ENCODE data around the gene LIN9. TPM values are rescaled to one million over a fixed set of nuclear protein-coding genes. Genes with fewer than 3 reads are reported as not detected.
"Not testable (repeated sequence)": the region's sequence is repeated elsewhere in the genome, so short reads cannot be mapped to it uniquely, and the experiment has no call there.

LIN9 gene
- total and polyA plus RNA-seq, 2 of the 8 experiments (the other 6 are each of a cell fraction or from before 2014, with no cell fraction given) = 5.6 to 12.6 TPM

DNA sequence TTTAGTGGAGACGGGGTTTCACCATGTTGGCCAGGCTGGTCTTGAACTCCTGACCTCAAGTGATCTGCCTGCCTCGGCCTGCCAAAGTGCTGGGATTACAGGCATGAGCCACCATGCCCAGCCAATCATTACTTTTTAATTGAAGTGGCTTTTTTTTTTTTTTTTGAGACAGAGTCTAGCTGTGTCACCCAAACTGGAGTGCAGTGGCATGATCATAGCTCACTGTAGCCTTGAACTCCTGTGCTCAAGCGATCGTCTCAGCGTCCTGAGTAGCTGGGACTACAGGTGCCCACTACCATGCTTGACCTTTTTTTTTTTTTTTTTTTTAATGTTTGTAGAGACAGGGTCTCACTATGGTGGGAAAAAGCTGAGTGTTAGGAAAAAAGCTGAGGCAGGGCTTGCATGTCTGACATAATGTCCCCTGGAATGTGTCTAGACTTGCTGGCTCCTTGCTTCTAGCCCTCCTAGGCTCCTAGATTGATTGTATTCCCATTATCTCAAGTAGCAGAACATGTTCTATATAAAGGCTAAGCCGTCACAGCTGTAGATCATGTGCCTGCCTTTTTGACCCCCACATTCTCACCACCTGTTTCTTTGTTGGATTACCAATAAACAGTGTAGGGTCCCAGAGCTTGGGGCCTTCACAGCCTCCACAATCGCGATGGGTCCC lies 36.6 kb downstream of the LIN9 start:
- not testable (repeated sequence) for H3K4me1 ChIP-seq (replicated peaks in 1 of 4; ENCODE audit: control insufficient read depth in 3 of 4, insufficient read depth in 4 of 4, low read length in 3 of 4); H3K79me1 ChIP-seq (ENCODE audit: low read depth, low read length); H3K4ac ChIP-seq (replicated peaks; ENCODE audit: insufficient read length, low read depth, low read length); H3K79me2 ChIP-seq (ENCODE audit: control insufficient read depth in 1 of 2, insufficient read depth in 2 of 2, low read length in 2 of 2); H2BK5ac ChIP-seq (ENCODE audit: low read depth, low read length); H3K9ac ChIP-seq (replicated peaks in 1 of 4; ENCODE audit: extremely low read depth in 1 of 4, low read depth in 3 of 4, low read length in 3 of 4); H3K27ac ChIP-seq (ENCODE audit: low read depth, low read length); H4K91ac ChIP-seq (replicated peaks; ENCODE audit: insufficient read length, low read length); H4K5ac ChIP-seq (ENCODE audit: insufficient read length, low read depth, low read length); H3K9me3 ChIP-seq (ENCODE audit: insufficient read depth in 2 of 2, low read depth in 1 of 2, low read length in 1 of 2); H3K14ac ChIP-seq (ENCODE audit: insufficient read length); H4K8ac ChIP-seq (ENCODE audit: extremely low read depth, insufficient read depth, low read length); H2BK20ac ChIP-seq (ENCODE audit: low read length); H2AFZ ChIP-seq (ENCODE audit: low read length); FAIRE-seq; H3K18ac ChIP-seq (ENCODE audit: extremely low read depth, low read length); H2AK5ac ChIP-seq (ENCODE audit: low read depth, low read length); H4K20me1 ChIP-seq (replicated peaks in 1 of 2; ENCODE audit: control insufficient read depth in 1 of 2, insufficient read depth in 2 of 2, low read length in 2 of 2); DNase-seq (ENCODE audit: low read depth in 1 of 2, low spot score in 2 of 2); H3K4me3 ChIP-seq (ENCODE audit: extremely low read depth in 1 of 4, insufficient read depth in 2 of 4, low read depth in 3 of 4, low read length in 4 of 4); H3K27me3 ChIP-seq (replicated peaks in 1 of 4; ENCODE audit: control insufficient read depth in 3 of 4, extremely low read depth in 1 of 4, insufficient read depth in 3 of 4, low read length in 3 of 4); H3K23ac ChIP-seq (ENCODE audit: insufficient read length); H2BK15ac ChIP-seq (ENCODE audit: low read length); H3K56ac ChIP-seq (replicated peaks; ENCODE audit: insufficient read length, low read depth, low read length); H2BK120ac ChIP-seq (replicated peaks; ENCODE audit: low read depth, low read length); H2BK12ac ChIP-seq (ENCODE audit: low read depth, low read length); H3K4me2 ChIP-seq (ENCODE audit: insufficient read depth in 1 of 2, low read depth in 2 of 2, low read length in 2 of 2); H3K23me2 ChIP-seq (ENCODE audit: low read depth, low read length)
- ChIA-PET POLR2A (ENCODE audit: partially characterized antibody) (interaction anchor here (0.9 kb wide), 1 partner anchor 20 kb away, joined by 3 read pairs; no protein-coding TSS in a partner anchor), CTCF (ENCODE audit: partially characterized antibody) (interaction anchor here (0.5 to 1.3 kb wide), 2 partner anchors 13 to 97 kb away, joined by 3 to 4 read pairs; no protein-coding TSS in a partner anchor)
- H3K36me3 ChIP-seq (ENCODE audit: control insufficient read depth in 2 of 4, insufficient read depth in 4 of 4, low read length in 3 of 4) = peaks cover 0 to 10% (median 1%) of the 10 kb centered on the region in 4 experiments; a peak in 3 of 8 replicates
- 91% methylated on average over 8 of the region's 8 CpGs; no CpG with 5 or more reads in 1 of the 2 experiments for WGBS, 2 experiments (ENCODE audit: extremely low coverage in 1 of 2, insufficient coverage in 1 of 2, insufficient read length in 1 of 2, insufficient replicate concordance in 2 of 2, low coverage in 1 of 2, low lambda C conversion rate in 2 of 2, missing lambda C conversion rate in 1 of 2)

Measured in H1 (cell line).